C1 segment of cervical spinal cord (tissue), 14 donors: Measurements from ENCODE around the gene STK40.

Experiments
- DNase-seq, 14 donors: peaks; one replicate each; lab custom pipeline; 2025; lab: John Stamatoyannopoulos, UW

Gene STK40

GRCh38 chr1:36397378-36398230 is 11.9 kb upstream of the STK40 start, which contains the start of gene LSM10:
Gene LSM10, minus strand, starts transcription at chr1:36397908. Its CDS starts 3,779 bp downstream, at chr1:36394129.
- peak; percentile 51 to 94 (median 90) for DNase-seq

- peak in 1 of 14 donors; percentile 49 for DNase-seq
Measured at GRCh38 chr1:36397083-36397377, 11.3 kb upstream of the STK40 start.

- DNase-seq = no peak
Measured at GRCh38 chr1:36396359-36396758, 10.6 kb upstream of the STK40 start.

GRCh38 chr1:36393686-36394085 is 8.0 kb upstream of the STK40 start:
- no peak for DNase-seq

GRCh38 chr1:36392836-36393235 is 7.1 kb upstream of the STK40 start:
- DNase-seq = no peak

- DNase-seq = no peak
Measured at GRCh38 chr1:36391271-36391670, 5.5 kb upstream of the STK40 start.

GRCh38 chr1:36390411-36390810 is 4.7 kb upstream of the STK40 start:
- DNase-seq = no peak

- DNase-seq = no peak
Measured at GRCh38 chr1:36389999-36390398, 4.3 kb upstream of the STK40 start.

GRCh38 chr1:36389261-36389660 is 3.5 kb upstream of the STK40 start:
- DNase-seq = no peak

- peak in 4 of 14 donors; percentile 5 to 61 (median 44) for DNase-seq
Measured at GRCh38 chr1:36387141-36387949, 1.6 kb upstream of the STK40 start.

GRCh38 chr1:36386265-36387140 is 779 bp upstream of the STK40 start:
- peak; percentile 25 to 96 (median 82) for DNase-seq

- peak in 7 of 14 donors; percentile 47 to 74 (median 59) for DNase-seq
Measured at GRCh38 chr1:36384542-36385409, 948 bp downstream of the STK40 start.

GRCh38 chr1:36383240-36383639 is 2.5 kb downstream of the STK40 start:
- DNase-seq = no peak

- DNase-seq = no peak
Measured at GRCh38 chr1:36382669-36383068, 3.1 kb downstream of the STK40 start.

GRCh38 chr1:36382231-36382630 is 3.5 kb downstream of the STK40 start:
- DNase-seq = no peak

- no peak for DNase-seq
Measured at GRCh38 chr1:36381405-36381804, 4.3 kb downstream of the STK40 start.

GRCh38 chr1:36380782-36381181 is 4.9 kb downstream of the STK40 start:
- DNase-seq = no peak

GRCh38 chr1:36380143-36380619 is 5.5 kb downstream of the STK40 start:
- DNase-seq = no peak

GRCh38 chr1:36377791-36378492 is 7.8 kb downstream of the STK40 start:
- DNase-seq = no peak

GRCh38 chr1:36372617-36373016 is 13.1 kb downstream of the STK40 start:
- DNase-seq = no peak
